22Rv1 (cell line): Measurements from ENCODE around the gene TMEM117.

Experiments
- H3K27ac ChIP-seq: fragments of 450-650 bp; 2 replicates; pipeline ENCODE4 v1.5.1; 2017
- ZFX ChIP-seq: fragments of 450-650 bp; IDR thresholded peaks from 2 replicates; pipeline ENCODE4 v1.6.1; 2017; ENCODE audit warnings: antibody characterized with exemption, borderline replicate concordance
- TF ChIP-seq, protein P1 (sequence below): fragments of 450-650 bp; IDR thresholded peaks from 2 replicates; pipeline ENCODE4 v1.5.1; 2017; ENCODE audit warnings: mild to moderate bottlenecking

TMEM117 gene

DNA sequence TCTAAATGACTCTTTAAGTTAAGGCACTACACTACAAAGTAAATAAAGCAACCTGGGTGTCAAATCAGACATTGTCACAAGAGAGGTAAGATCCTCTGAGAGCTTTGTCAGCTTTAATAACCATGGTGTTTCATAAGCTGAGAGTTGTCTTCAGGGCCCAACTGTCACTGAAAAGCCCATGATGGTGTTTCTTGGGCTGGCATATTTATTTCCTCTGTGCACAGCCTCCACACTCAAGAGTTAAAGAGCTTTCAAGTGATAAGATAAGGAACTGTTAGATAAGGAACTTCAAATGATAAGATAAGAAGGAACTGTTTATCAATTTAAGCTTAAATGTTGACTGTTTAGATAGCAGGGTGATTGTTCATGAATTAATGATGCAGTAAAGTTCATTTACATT, 495.4 kb downstream of the TMEM117 start:
- TF ChIP-seq, protein P1, sequence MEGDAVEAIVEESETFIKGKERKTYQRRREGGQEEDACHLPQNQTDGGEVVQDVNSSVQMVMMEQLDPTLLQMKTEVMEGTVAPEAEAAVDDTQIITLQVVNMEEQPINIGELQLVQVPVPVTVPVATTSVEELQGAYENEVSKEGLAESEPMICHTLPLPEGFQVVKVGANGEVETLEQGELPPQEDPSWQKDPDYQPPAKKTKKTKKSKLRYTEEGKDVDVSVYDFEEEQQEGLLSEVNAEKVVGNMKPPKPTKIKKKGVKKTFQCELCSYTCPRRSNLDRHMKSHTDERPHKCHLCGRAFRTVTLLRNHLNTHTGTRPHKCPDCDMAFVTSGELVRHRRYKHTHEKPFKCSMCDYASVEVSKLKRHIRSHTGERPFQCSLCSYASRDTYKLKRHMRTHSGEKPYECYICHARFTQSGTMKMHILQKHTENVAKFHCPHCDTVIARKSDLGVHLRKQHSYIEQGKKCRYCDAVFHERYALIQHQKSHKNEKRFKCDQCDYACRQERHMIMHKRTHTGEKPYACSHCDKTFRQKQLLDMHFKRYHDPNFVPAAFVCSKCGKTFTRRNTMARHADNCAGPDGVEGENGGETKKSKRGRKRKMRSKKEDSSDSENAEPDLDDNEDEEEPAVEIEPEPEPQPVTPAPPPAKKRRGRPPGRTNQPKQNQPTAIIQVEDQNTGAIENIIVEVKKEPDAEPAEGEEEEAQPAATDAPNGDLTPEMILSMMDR = no peak
- TF ChIP-seq ZFX = no peak

DNA sequence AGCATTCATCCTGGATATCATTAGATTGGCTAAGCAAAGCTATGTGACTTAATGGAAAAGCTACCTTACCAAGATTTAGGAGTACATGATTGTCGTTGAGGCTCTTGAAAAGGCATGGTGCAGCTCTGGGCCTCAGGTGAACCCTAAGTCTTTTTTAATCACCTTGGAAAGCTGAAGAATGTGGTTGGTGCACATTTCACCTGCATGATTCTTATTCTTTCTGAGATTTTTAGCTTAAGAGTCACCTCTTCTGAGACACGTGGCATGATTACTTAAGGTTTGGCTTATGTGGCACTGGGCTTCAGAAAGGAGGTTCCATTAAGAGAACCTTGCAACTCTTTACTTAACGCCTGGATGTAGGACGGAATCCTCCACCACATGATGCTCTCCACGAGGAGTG, 498.5 kb downstream of the TMEM117 start:
- TF ChIP-seq, protein P1 = no peak
- no peak for TF ChIP-seq ZFX

More for the DNA sequence above, 495.4 kb downstream of the TMEM117 start:
- no peak overlapping the region for H3K27ac ChIP-seq

DNA sequence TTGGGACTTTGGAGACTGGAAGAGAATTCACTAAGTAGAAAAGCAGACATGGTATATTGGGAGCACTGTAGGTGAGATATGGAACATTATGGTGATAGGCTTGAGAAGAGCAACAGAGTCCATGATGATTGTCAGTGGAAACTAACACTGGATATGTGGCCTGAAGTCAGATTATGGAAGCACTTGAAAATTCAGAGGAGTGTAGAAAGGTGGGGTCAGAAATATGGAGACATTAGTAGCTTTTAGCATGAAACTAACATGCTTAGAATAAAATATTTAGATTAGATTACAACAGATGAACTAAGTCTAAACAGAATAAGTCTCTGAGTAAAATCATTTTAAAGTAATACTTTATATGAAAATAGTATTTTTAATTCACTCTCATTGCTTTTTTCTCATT, 499.1 kb downstream of the TMEM117 start:
- TF ChIP-seq ZFX = no peak
- TF ChIP-seq, protein P1 = no peak
- no peak overlapping the region for H3K27ac ChIP-seq

More for the DNA sequence above, 498.5 kb downstream of the TMEM117 start:
- no peak overlapping the region for H3K27ac ChIP-seq

DNA sequence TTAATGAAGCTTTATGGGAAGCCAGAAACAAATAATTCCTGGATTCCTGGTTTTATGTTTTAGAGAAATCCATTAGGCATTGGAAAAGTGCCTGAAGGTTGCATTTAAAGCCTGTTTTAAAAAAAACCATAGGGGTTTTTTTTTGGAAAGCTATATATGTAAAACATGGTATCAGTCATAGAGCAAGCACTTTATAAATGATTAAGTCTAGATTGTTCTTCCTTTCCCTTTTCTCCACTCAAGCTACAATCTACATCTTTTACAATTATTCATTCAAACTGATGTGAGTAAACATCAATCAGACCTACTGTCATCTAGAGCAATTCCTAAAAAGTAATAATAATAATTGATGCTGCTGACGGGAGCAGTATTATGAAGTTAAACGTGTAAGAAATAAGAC, 500.7 kb downstream of the TMEM117 start:
- H3K27ac ChIP-seq = no peak overlapping the region
- no peak for TF ChIP-seq ZFX
- TF ChIP-seq, protein P1 = no peak

DNA sequence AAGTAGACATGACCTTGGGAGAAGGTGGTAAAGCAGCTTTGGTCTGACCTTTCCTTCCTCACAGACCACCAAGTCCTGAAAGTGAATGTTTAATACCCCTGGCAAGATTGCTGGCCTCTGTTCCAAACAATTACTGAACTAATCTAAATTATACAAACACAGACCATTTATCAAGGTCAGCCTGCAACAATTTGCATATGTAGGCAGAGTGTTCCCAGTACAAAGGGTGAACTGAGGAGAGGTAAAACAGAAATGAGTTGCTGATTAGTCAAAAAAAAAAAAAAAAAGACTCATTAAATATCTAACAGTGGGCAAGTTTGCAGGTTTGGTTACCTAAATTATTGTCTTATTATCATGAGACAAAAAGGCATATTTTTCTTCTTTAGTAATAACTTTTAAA, 506.5 kb downstream of the TMEM117 start:
- TF ChIP-seq ZFX = no peak
- TF ChIP-seq, protein P1 = no peak
- H3K27ac ChIP-seq = no peak overlapping the region

DNA sequence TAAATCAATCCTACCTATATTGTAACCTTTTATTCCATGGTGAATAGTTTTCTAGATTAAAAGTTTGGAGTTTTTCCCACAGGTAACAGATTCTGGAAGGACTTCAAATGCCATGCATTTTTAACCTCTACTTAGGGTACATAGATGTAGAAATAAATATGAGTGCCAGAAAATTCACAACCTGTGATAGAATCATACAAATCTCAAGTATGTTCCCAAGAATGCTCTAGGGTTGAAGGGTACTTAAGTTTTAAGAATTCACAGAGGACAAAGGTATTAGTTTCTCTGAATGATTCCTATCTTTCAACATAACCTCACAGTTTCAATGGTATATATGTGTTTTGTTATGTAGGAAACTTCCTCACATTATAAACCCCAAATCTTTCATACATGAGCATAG, 511.3 kb downstream of the TMEM117 start:
- H3K27ac ChIP-seq = no peak overlapping the region
- no peak for TF ChIP-seq ZFX
- TF ChIP-seq, protein P1 = no peak

DNA sequence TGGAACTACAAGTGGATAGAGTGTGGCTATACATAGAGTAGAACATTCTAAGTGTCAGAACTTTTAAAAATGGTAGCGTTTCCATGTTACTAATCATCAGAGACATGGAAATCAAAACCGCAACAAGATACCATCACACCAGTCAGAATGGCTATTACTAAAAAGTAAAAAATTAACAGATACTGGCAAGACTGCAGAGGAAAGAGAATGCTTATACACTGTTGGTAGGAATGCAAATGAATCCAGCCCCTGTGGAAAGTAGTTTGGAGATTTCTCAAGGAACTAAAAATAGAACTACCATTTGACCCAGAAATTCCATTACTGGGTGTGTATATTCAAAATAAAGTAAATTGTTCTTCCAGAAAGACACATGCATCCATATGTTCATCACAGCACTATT, 521.6 kb downstream of the TMEM117 start:
- TF ChIP-seq ZFX = no peak
- TF ChIP-seq, protein P1 = no peak
- H3K27ac ChIP-seq = no peak overlapping the region
